SIG-M5 treated with dmso at 0.1 percent for 504 hours (cell line): Measurements from ENCODE around the gene CACNA2D3.

Source experiments
- DNase-seq: peaks from one replicate; lab custom pipeline; 2025; ENCODE audit not compliant: unreplicated experiment; lab: John Stamatoyannopoulos, UW

CACNA2D3 gene

DNA sequence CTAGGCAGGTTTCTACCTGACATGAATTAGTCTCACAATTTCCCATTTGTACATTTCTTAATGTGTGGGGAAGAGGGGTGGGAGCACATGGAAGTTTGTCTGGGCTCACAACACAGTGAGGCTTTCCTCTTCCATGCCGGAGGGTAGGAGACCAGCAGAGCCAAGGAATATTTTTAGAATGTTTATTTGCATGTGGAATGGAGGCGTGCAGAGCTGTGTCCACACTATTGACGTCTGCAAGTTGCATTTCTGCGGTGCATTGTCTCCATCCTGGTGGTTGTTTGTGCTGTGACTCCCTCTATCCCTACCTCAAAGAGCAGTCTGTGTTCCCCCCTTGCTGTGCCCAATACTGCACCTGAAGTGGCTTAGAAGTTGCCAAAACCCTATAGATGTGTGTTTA is 908.6 kb downstream of the CACNA2D3 start:
- DNase-seq, result no peak

- no peak for DNase-seq
Observed at GRCh38 chr3:55036883-55037577, 914.7 kb downstream of the CACNA2D3 start.

DNA sequence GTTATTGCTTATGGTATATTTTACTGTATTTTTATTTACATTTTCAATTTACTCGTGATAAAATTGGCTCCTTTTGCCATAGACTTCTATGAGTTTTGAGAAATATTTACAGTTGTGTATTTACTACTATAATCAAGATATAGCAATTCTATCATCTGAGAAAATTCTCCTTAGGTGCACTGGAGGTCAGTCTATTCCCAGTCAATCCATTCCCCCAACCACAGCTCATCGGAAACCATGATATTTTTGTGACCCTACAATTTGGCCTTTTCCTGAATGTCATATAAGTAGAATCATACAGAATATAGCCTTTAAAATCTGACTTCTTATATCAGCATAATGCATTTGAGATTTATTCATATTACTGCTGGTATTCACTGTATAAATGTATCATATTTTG is 920.2 kb downstream of the CACNA2D3 start:
- DNase-seq, result no peak

DNA sequence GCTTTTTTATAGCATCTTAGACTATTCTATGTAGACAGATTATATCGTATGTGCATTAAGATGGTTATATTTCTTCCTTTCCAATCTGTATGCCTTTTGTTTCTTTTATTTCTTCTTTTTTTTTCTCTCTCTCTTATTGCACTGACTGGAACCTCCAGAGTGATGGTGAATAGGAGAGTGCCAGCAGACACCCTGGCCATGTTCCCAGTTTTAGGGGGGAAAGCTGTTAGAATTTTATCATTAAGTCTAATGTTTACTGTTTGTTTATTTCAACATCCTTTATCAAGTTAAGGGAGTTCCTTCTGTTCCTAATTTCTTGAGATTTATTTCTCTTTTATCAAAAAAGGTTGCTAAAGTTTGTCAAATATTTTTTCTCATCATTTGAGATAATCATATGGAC is 922.1 kb downstream of the CACNA2D3 start:
- no peak for DNase-seq

DNA sequence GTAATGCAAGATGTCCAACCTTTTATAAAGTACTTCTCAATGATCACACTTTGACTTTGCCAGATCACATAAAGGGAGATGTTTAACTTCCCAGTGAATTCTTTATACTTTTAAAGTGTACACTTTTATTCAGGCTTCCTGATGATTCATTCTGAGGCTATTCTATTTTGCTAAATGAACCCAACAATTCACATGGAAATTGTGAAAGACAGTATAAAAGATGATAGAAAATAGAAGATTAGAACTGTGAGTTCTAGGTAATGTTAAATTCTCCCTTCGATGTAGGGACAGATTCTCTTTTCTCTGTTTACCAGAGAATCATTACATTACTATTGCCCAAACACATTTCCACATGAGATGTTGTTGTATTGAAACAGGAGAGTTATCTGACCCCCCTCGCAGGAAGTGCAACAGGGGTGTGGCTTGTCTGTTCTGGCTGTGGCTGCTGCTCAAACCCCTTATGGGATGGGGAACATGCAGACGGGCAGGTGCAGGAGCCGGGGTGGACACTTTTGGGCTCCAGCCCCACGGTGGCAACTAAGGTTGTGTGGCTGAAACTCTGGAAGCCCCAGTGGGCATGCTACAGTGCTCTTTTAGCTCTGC is 936.8 kb downstream of the CACNA2D3 start:
- DNase-seq, result no peak

DNA sequence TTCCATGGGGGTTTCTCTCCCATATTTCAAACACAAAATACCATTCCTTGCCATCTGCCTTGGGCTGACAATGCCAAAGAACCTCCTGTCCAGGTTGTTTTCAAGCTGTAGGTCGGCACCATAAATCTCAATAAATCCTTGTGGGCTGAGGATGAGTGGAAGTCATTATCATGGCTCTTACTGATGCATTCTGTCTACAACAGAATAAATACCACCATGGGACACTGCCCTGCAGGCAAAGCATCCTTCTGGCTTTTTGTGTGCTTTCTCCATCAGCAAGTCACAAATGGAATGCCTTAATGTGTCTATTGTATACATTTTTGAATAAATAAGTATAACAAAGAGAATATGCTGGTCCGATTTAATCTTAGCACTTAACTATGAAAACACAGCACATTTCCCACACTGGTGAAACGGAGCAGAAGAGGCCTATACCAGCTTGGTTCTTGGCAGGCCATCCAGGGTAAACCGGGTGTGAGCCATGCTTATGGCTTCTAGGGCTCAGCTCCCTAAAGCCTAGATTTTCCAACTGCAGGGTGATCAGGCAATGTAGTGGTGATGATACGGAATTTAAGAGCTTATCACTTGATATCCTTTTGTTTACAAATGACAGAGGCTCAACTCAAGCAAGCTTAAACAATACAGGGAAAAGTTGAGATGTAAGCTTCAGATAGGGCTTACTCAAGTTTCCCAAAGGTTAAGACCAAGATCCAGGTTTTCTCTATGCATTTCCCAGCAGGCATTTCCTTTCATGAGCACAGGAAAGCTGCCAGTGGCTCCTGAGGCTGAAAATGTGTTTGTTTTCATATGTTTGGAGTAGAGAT is 938.8 kb downstream of the CACNA2D3 start:
- DNase-seq, result no peak

DNA sequence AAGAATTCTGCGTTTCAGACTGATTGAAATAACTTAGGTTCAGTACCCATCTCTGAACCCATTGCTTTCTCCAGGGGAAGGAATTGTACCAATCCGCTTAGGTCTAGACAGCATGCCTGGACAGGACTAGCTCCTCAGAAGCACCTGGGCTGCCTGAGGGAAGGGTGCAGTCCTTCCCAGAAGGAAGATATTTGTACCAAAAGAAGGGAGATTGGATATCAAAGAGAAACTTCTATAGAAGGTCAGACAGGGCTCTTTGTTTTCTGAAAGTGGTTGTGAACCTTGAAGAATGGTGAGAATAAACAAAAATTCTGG is 939.3 kb downstream of the CACNA2D3 start:
- DNase-seq, result no peak

DNA sequence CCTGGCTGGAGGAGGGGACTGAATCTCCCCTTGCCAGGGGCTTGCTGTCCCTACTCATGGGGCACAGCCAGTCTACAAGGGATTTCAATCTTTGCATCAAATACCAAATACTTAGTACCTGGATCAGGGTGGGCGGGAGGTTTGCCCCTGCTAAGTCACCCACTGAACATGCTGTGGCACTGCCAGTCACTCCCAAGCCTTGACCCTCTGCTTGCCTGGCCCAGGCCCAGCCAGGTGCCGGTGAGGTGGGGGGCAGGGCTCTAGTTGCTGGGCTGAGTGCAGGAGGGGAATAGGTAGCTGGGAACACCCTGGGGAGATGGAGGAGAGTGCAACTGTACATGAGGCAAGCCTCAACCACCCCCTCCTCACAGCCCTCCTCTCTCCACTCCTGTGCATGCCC is 941.8 kb downstream of the CACNA2D3 start:
- DNase-seq, result no peak

DNA sequence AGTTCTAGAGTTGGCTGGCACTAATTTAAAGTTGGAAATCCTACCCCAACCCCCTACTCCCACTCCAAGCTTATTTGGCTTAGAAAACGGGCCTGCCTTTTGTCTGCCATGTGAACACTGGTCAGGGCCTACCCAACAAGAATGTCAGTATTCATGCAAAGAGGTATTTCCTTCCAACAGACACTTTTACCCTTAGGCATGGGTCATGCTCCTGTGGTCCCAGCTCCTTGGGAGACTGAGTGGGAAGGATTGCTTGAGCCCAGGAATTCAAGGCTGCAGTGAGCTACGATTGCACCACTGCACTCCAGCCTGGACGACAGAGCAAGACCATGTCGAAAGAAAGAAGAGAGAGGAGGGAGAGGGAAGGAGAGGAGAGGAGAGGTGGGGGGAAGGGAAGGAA is 943.0 kb downstream of the CACNA2D3 start:
- DNase-seq, result no peak

DNA sequence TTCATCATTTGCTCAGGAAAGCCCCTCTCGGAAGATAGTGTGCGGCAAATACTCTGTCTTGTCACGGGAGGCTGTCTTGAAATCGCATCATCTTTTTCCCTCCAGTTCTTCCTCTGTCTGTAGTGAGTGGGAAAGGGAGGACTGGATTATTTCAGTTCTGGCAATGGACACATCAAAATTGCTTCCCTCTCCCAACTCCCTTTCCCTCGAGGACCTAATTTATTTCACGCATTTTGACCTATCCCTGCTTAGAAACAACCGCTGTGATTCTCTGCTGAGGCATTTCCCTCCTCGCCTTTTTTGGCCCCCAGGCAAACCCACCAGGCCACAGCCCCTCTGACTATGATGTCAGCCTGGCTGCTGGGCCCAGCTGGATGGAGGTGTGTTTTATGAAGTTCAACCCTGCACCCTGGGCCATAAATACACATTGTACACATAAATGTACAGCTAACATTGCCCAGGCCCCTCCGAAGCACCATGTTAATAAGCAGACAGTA is 944.2 kb downstream of the CACNA2D3 start:
- DNase-seq, result no peak

DNA sequence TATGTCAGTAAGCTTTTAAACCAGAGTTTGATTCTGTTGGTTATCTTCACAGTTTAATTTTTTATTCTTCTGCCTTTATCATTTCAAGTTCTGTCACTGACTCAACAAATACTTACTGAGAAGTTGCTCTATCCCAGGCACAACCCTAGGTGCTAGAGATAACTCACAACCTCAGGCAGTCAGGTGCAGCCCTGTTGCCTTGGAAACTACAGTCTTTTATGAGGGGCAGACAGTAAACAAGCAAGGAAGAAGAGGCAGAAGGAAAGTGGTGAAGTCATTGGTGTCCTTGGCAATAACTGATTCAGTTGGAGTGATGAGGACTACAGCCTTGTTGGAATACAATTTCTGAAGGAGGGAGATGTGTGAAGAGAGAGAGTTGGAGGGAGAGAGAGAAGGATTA is 947.6 kb downstream of the CACNA2D3 start:
- no peak for DNase-seq

GRCh38 chr3:55074796-55075195 is 952.4 kb downstream of the CACNA2D3 start:
- DNase-seq, result no peak

DNA sequence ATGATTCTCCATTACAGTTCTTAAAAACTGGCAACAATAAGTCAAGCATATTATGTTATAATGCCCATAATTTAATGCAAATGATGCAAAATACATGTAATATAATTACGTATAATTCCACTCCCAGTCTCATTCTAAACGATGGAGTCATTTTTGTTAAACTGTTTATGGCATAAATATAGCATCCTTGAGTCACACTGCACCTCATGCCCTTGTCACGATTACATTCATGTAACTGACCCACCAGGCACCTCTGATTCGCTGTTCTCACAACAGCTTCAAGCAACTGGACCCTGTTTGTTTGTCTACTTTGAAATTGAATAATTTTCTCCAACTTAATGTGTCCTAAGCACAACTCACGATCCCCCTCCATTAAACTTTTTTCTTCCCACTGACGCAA is 953.5 kb downstream of the CACNA2D3 start:
- no peak for DNase-seq

DNA sequence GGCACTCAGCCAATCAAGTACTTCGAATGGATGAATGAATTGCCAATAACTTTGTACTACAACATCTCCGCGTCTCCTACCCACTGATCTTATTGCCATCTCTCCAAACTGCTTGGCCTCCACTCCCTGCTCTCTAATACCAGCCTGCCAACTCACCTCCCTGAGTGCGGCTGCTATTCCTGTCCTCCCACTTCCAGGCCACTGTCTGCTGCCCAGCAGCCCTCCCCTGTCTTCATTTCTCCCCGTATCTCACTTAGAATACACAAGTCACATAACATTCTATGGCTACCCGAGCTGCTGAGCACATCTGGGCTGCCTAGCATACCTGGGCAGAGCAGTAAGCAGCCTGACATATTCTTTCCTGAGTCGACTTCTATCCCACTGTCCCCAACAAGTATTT is 955.4 kb downstream of the CACNA2D3 start:
- no peak for DNase-seq

DNA sequence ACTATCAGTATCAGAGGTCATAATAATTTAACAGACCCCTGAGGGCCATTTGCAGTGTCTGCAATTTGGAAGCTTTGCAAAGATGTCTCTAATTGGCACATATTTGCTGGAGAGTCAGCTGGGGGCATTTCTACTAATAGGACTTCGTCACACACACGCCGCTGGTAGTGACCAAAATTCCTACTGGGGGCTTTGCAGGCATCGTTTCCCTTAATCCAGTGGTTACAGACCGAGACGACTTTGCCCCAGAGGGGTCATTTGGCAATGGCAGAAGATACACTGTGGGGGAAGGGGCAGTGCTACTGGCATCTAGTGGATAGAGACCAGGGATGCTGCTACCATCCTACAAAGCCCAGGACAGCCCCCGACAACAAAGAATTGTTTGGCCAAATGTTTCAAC is 956.5 kb downstream of the CACNA2D3 start:
- DNase-seq, result no peak

- DNase-seq, result no peak
Observed at GRCh38 chr3:55085231-55085630, 962.9 kb downstream of the CACNA2D3 start.

DNA sequence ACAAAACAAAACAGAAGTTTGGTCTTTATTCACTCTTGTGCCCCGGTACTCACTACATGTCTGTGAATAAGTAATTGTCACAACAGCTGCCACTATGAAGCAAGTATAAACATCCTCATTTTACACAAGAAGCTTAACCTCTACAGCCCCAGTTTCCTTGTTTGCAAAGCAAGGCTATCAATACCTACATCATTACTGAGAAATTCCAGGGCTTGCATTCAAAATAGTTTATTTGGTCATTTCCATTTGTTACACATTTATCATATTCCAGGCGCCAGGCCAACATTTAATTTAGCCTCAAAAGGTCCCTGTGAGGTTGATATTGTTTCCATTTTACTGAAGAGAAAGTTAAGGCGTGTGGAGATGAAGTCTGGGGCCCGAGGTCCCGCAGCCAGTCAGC is 966.9 kb downstream of the CACNA2D3 start:
- DNase-seq, result no peak

DNA sequence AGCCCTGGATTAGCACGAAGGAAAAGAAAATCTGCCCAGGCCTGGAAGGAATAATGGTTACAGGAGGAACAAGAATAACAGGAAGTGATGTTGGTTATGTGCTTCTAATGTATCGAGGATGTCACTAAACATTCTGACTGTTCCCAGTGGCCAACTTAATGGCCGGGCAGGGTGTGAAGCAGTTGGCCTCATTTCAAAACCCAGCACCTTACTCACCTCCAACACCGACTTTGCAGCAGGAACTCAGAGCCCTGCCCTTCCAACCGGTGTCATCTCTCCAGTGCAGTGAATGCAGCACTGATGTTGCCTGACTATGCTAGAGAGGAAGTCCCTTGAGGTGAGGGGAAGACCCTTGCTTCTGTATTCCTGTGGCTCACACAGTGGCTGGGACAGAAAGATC is 967.9 kb downstream of the CACNA2D3 start:
- no peak for DNase-seq

GRCh38 chr3:55090746-55091145 is 968.4 kb downstream of the CACNA2D3 start:
- DNase-seq, result no peak

GRCh38 chr3:55091381-55092225 is 969.3 kb downstream of the CACNA2D3 start:
- DNase-seq, result no peak

- no peak for DNase-seq
Observed at GRCh38 chr3:55094676-55095075, 972.3 kb downstream of the CACNA2D3 start.
